ENCODE results near the gene C1orf167.

C1orf167 gene

GRCh38 chr1:11837767-11838348 lies 75.9 kb downstream of the C1orf167 start:
- DNase-seq, result no peak

GRCh38 chr1:11838349-11839272 lies 76.6 kb downstream of the C1orf167 start:
- DNase-seq, result peak; percentile 62
